ENCODE measurements around the gene C3orf49. TPM values are rescaled to one million over a fixed set of nuclear protein-coding genes. Genes with fewer than 3 reads are reported as not detected.

The C3orf49 gene
- total RNA-seq, 1 donor from 2014 or later = not detected

DNA sequence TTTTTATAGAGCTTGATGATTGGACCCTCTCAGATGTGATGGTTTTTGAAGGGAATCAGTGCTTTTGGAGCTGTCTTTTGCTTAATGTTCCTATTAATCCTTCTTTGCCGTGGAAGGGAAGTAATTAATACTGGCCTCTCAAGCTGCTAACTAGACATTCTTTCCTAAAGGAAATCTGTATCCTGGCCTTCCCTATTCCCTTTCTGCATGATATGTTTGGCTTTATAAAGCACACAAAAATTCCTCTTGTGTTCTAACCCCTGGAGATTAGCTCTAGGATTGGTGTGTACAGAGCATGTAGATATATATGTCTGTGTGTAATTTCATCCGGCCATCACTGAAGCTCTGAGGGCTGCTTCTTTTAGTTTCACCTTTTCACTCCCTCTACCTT is 51.5 kb downstream of the C3orf49 start:
- Histone ChIP-seq H4K20me1 (ENCODE audit: low read depth) (peaks cover 55% of the 10 kb centered on the region), H3K27ac (no peak overlapping the region), H3K4me3 (no peak overlapping the region), H3K79me2 (ENCODE audit: low read depth) (peaks cover 94% of the 10 kb centered on the region), H3K36me3 (no peaks in the 10 kb centered on the region), H3K27me3 (no peaks in the 10 kb centered on the region), H3K4me1 (peaks cover 12% of the 10 kb centered on the region), H3K4me2 (no peak overlapping the region), H3K9me3 (ENCODE audit: low read depth) (no peaks in the 10 kb centered on the region), H2AFZ (replicated peaks) (no peak overlapping the region), H3K9ac (no peak overlapping the region), H3F3A (ENCODE audit: low read depth) (no peaks in the 10 kb centered on the region)
- H3K4me3 Mint-ChIP-seq = no peak overlapping the region
- H3K27ac Mint-ChIP-seq = no peak overlapping the region
- no peaks in the 10 kb centered on the region for H3K9me3 Mint-ChIP-seq
- peaks cover 3% of the 10 kb centered on the region for H3K27me3 Mint-ChIP-seq (ENCODE audit: insufficient read depth, low read depth)
- no peak for DNase-seq (ENCODE audit: low spot score)
- H3K4me1 Mint-ChIP-seq = peaks cover 9% of the 10 kb centered on the region
- no peak for TF ChIP-seq EZH2 (IDR thresholded peaks at IDR 0.05)
- TF ChIP-seq, protein P1, sequence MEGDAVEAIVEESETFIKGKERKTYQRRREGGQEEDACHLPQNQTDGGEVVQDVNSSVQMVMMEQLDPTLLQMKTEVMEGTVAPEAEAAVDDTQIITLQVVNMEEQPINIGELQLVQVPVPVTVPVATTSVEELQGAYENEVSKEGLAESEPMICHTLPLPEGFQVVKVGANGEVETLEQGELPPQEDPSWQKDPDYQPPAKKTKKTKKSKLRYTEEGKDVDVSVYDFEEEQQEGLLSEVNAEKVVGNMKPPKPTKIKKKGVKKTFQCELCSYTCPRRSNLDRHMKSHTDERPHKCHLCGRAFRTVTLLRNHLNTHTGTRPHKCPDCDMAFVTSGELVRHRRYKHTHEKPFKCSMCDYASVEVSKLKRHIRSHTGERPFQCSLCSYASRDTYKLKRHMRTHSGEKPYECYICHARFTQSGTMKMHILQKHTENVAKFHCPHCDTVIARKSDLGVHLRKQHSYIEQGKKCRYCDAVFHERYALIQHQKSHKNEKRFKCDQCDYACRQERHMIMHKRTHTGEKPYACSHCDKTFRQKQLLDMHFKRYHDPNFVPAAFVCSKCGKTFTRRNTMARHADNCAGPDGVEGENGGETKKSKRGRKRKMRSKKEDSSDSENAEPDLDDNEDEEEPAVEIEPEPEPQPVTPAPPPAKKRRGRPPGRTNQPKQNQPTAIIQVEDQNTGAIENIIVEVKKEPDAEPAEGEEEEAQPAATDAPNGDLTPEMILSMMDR (IDR thresholded peaks at IDR 0.05) = no peak
- no peak for TF ChIP-seq EZH2phosphoT487 (IDR thresholded peaks at IDR 0.05)
- H3K36me3 Mint-ChIP-seq = peaks cover 11% of the 10 kb centered on the region

DNA sequence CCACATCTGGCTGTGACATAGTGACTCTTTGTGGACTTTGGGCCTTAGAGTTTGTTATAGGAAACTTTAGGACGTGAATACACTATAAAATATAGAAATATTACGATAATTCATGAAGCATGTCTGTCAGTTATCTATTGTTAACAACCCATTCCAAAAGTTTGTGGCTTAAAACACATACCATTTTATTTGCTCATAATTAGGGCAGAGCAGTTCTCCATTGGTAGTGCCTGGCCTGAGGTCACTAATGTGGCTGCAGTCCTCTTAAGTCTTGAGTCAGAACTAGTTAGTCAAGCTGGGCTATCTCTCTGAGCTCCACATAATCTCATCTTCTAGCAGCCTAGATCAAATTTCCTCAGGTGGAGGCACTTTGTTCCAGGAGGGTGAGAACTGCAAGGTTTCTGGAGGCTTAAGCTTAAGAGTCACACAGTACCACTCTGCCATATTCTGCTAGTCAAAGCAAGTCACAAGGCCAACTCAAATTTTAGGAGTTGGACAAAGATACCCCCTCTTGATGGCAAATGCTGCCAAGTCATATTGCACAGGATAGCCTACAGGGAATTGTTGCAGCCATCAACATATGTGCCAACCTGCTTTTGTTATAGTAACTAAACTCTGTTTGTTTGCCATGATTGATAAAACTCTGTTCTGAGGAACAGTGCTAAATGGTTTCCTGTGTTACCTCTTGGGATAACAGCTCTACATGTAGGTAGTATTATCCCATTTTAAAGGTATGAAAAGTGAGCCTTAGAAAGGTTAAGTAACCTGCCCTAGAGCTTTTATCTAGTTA is 53.2 kb downstream of the C3orf49 start:
- no peak for TF ChIP-seq EZH2phosphoT487 (IDR thresholded peaks at IDR 0.05)
- no peak for TF ChIP-seq EZH2 (IDR thresholded peaks at IDR 0.05)
- TF ChIP-seq, protein P1 (IDR thresholded peaks at IDR 0.05) = no peak
- peaks cover 95% of the 10 kb centered on the region for H3K79me2 ChIP-seq (ENCODE audit: low read depth)
- Mint-ChIP-seq H3K36me3 (peaks cover 5% of the 10 kb centered on the region), H3K4me1 (peaks cover 25% of the 10 kb centered on the region), H3K27ac (no peak overlapping the region), H3K4me3 (no peak overlapping the region), H3K27me3 (ENCODE audit: insufficient read depth, low read depth) (peaks cover 3% of the 10 kb centered on the region), H3K9me3 (no peaks in the 10 kb centered on the region)
- H3K9ac ChIP-seq = no peak overlapping the region
- no peak overlapping the region for H2AFZ ChIP-seq (replicated peaks)
- peaks cover 70% of the 10 kb centered on the region for H4K20me1 ChIP-seq (ENCODE audit: low read depth)
- no peaks in the 10 kb centered on the region for H3K36me3 ChIP-seq
- no peak overlapping the region for H3K4me2 ChIP-seq
- H3K27me3 ChIP-seq = no peaks in the 10 kb centered on the region
- H3K4me1 ChIP-seq = peaks cover 18% of the 10 kb centered on the region
- no peaks in the 10 kb centered on the region for H3K9me3 ChIP-seq (ENCODE audit: low read depth)
- H3F3A ChIP-seq (ENCODE audit: low read depth) = no peaks in the 10 kb centered on the region
- H3K27ac ChIP-seq = no peak overlapping the region
- no peak for DNase-seq (ENCODE audit: low spot score)
- no peak overlapping the region for H3K4me3 ChIP-seq

DNA sequence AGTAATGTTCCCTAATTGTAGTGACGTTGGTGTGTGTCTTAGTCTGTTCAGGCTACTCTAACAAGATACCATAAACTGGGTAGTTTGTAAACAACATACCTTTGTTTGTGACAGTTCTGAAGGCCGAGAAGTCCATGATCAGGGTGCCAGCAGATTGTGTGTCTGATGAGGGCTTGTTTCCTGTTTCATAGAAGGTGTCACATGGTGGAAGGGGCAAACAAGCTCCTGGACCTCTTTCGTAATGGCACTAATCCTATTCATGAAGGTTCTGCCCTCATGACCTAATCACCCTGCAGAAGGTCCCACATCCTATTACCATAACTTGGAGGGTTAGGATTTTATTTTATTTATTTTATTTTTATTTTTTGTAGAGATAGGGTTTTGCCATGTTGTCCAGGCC is 55.7 kb downstream of the C3orf49 start:
- Histone ChIP-seq H3K4me3 (no peak overlapping the region), H3K36me3 (no peaks in the 10 kb centered on the region), H3K79me2 (ENCODE audit: low read depth) (peaks cover 98% of the 10 kb centered on the region), H2AFZ (replicated peaks) (no peak overlapping the region), H3K27ac (no peak overlapping the region), H3F3A (ENCODE audit: low read depth) (no peaks in the 10 kb centered on the region), H3K27me3 (no peaks in the 10 kb centered on the region), H3K4me1 (peaks cover 32% of the 10 kb centered on the region), H3K9ac (no peak overlapping the region), H3K9me3 (ENCODE audit: low read depth) (no peaks in the 10 kb centered on the region), H3K4me2 (no peak overlapping the region), H4K20me1 (ENCODE audit: low read depth) (peaks cover 83% of the 10 kb centered on the region)
- no peak for DNase-seq (ENCODE audit: low spot score)
- TF ChIP-seq EZH2phosphoT487 (IDR thresholded peaks at IDR 0.05) (no peak), EZH2 (IDR thresholded peaks at IDR 0.05) (no peak)
- TF ChIP-seq, protein P1 (IDR thresholded peaks at IDR 0.05) = no peak
- Mint-ChIP-seq H3K4me3 (no peak overlapping the region), H3K27me3 (ENCODE audit: insufficient read depth, low read depth) (no peaks in the 10 kb centered on the region), H3K4me1 (peaks cover 42% of the 10 kb centered on the region), H3K27ac (no peak overlapping the region), H3K36me3 (peaks cover 5% of the 10 kb centered on the region), H3K9me3 (no peaks in the 10 kb centered on the region)
